Gastrocnemius medialis (tissue), 4 donors: ENCODE measurements around the gene RRAGC.
"Not testable (repeated sequence)": the region's sequence is repeated elsewhere in the genome, so short reads cannot be mapped to it uniquely, and the experiment has no call there.

Source experiments
- POLR2A ChIP-seq, 2 donors: fragments of 450-650 bp; IDR thresholded peaks; one replicate each; pipeline ENCODE4 v1.6.1; 2017; ENCODE audit warnings: antibody characterized with exemption in 2 of 2, mild to moderate bottlenecking in 2 of 2, moderate library complexity in 2 of 2
- TF ChIP-seq, protein P1 (sequence below), 5 experiments: fragments of 450-650 bp in 3 of 5; fragments of 200-600 bp in 2 of 5; sonication (generic) in 2 of 5; IDR thresholded peaks in 4 of 5; conservative IDR thresholded peaks in 1 of 5; 1 replicate in 4 of 5; 2 replicates in 1 of 5; pipeline ENCODE4 v1.5.1; 2016 to 2019; ENCODE audit warnings: antibody characterized with exemption in 5 of 5, mild to moderate bottlenecking in 3 of 5, moderate library complexity in 3 of 5

DNA sequence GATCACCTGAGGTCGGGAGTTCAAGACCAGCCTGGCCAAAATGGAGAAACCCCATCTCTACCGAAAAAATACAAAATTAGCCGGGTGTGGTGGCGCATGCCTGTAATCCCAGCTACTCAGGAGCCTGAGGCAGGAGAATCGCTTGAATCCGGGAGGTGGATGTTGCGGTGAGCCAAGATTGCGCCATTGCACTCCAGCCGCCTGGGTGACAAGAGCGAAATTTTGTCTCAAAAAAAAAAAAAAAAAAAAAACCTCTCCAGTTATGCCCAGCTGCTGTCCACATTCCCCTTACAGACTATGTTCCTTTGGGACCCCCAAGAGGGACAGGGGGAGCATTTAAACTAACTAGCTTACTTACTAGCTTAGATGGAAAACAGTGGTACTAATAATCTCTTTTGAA lies 23.3 kb downstream of the RRAGC start:
- TF ChIP-seq, protein P1, sequence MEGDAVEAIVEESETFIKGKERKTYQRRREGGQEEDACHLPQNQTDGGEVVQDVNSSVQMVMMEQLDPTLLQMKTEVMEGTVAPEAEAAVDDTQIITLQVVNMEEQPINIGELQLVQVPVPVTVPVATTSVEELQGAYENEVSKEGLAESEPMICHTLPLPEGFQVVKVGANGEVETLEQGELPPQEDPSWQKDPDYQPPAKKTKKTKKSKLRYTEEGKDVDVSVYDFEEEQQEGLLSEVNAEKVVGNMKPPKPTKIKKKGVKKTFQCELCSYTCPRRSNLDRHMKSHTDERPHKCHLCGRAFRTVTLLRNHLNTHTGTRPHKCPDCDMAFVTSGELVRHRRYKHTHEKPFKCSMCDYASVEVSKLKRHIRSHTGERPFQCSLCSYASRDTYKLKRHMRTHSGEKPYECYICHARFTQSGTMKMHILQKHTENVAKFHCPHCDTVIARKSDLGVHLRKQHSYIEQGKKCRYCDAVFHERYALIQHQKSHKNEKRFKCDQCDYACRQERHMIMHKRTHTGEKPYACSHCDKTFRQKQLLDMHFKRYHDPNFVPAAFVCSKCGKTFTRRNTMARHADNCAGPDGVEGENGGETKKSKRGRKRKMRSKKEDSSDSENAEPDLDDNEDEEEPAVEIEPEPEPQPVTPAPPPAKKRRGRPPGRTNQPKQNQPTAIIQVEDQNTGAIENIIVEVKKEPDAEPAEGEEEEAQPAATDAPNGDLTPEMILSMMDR (IDR thresholded peaks at IDR 0.05 in 4 of 5, conservative IDR thresholded peaks at IDR 0.05 in 1 of 5): not testable (repeated sequence)
- not testable (repeated sequence) for TF ChIP-seq POLR2A (IDR thresholded peaks at IDR 0.05)
